Astrocyte of the spinal cord (primary cell): ENCODE data around the gene CIAO3.

Experiments
- DNase-seq: peaks from one replicate; pipeline ENCODE4 v3.0.0; 2011; ENCODE audit warnings: low read depth, low spot score
- H3K4me3 ChIP-seq: 2 replicates; pipeline ENCODE4 v1.5.1; 2011; ENCODE audit warnings: low read depth, mild to moderate bottlenecking, low read length, moderate library complexity
- in situ Hi-C: cut with HindIII; loops from 2 replicates; pipeline ENCODE4 v1.10.0; 2017; ENCODE audit warnings: low sequenced_read_pairs
- TF ChIP-seq, protein P1 (sequence below): IDR thresholded peaks from 2 replicates; pipeline ENCODE4 v1.5.1; 2012; ENCODE audit warnings: low read depth, mild to moderate bottlenecking, low read length, inconsistent platforms

CIAO3 gene

DNA sequence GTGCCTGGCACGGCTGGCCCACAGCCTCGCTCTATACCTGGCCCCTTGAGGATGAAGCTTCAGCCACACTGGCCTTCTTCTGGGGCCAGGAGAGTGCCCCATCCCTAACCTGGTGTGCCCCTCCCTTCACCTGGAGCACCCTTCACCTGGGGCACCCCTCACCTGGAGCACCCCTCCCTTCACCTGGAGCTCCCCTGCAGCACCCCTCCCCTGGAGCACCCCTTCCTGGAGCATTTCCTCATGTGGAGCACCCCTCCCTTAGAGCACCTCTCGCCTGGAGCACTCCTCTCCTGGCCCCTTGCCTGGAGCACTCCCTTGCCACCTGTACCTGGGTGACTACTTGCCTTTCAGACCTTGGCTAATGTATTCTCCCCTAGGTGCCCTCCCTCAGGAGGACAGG lies 32.8 kb downstream of the CIAO3 start:
- TF ChIP-seq, protein P1, sequence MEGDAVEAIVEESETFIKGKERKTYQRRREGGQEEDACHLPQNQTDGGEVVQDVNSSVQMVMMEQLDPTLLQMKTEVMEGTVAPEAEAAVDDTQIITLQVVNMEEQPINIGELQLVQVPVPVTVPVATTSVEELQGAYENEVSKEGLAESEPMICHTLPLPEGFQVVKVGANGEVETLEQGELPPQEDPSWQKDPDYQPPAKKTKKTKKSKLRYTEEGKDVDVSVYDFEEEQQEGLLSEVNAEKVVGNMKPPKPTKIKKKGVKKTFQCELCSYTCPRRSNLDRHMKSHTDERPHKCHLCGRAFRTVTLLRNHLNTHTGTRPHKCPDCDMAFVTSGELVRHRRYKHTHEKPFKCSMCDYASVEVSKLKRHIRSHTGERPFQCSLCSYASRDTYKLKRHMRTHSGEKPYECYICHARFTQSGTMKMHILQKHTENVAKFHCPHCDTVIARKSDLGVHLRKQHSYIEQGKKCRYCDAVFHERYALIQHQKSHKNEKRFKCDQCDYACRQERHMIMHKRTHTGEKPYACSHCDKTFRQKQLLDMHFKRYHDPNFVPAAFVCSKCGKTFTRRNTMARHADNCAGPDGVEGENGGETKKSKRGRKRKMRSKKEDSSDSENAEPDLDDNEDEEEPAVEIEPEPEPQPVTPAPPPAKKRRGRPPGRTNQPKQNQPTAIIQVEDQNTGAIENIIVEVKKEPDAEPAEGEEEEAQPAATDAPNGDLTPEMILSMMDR = no peak
- H3K4me3 ChIP-seq = no peak overlapping the region
- no peak for DNase-seq
- in situ Hi-C loops = no loop called here

DNA sequence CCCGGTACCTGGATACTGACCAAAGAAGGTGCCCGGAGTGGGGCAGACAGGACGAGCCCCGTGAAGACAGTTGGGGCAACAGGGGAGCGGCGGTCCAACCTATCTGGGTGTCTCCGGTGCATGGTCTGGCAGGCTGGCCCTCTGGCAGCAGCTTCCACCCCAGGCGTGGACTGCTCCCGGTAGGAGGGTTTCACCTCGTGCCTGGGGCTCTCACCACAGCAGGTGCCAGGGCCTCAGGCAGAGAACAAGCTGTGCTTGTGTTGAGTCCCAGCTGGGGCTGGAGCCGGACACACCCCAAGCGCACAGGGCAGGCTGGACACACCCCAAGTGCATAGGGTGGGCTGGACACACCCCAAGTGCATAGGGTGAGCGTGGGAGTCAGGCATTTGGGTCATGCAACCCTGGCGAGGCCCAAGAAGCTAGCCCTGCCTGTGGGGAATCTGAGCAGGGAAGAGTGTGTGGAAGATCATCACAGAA lies 33.7 kb downstream of the CIAO3 start:
- H3K4me3 ChIP-seq = no peak overlapping the region
- TF ChIP-seq, protein P1 = no peak
- in situ Hi-C loops = no loop called here

DNA sequence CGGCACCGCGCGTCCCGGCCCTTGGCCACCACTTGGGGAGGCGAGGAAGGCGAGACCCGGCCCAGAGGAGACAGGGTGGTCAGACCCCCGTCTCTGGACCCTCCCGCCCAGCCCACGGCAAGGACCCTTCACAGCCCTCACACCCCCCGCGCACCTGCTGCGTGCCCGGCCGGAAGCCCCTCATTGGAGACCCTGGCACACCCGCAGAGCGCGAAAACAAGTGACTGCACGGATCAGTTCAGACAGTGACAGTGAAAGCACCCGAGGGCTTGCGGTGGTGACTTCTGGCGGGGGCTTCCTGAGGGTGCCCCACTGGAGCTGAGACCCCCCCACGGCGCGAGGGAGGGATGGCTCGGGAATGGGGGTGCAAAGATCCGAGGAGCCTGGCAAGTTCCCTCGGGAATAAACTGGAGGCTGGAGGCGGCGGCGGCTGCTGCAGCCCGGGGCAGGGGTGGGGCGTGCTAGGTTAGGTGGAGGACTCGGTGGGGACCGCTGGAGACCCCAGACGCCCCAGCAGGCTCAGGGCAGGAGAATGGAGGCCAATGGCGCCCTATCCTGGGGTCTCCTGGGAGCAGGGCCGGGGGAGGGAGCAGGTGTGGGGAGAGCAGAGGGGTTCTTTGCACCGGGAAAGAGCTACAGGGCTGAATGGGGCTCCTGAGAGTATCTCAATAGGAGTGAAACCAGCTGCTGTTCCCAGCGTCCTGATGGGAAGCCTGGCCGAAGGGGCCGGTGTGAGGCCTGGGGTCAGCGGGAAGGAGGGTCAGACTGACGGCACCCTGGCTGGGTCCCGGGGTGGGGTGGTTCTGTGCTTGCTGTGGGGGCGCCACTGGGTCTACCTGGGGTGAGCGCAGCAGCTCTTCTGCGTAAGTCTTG lies 34.4 kb downstream of the CIAO3 start:
- TF ChIP-seq, protein P1 = no peak
- DNase-seq = no peak
- in situ Hi-C loops = no loop called here
- H3K4me3 ChIP-seq = no peak overlapping the region

More for the DNA sequence above, 33.7 kb downstream of the CIAO3 start:
- no peak for DNase-seq

DNA sequence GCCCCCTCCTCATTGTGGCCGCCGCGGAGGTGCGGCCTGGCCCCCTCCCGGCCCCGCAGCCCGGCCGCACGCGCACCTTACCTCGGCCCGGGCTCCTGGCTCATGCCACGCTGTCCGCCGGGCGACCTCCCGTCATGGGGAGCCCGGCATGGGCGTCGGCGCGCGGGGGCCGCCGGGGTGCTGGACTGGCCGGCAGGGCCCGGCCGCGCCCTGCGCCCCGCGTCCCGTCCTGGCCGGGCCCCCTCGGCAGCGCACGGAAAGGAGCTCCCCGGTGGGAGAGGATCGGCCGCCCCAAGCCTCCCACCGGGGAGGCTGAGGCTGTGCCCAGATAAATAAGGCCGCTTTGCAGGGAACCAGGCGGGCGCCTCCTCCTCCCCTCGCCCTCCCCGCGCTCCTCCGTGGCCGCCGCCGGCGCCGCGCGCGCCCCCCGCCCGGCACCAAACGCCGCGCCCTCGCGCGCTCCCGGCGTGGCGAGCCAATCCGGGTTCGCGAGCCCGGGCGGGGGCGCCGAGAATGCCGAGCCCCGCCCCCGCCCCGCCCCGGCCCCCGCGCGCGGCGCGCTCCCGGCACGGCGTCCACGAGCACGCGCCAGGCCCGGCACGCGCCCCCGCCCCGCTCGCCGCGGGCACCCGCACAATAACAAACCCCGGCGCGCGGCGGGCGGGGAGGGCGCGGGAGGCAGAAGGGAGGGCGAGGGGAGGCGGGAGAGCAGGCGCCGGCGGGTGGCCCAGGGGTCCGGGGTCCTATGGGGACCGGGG lies 35.2 kb downstream of the CIAO3 start, which contains the start of gene FBXL16:
FBXL16 (minus strand) TSS at position 371 of the 758 bp plus-strand sequence. CDS start 8,396 bp downstream, outside the sequence.
- DNase-seq = no peak
- H3K4me3 ChIP-seq = no peak within 1 kb of the TSS
- in situ Hi-C loops = no loop called here
- TF ChIP-seq, protein P1 = no peak

DNA sequence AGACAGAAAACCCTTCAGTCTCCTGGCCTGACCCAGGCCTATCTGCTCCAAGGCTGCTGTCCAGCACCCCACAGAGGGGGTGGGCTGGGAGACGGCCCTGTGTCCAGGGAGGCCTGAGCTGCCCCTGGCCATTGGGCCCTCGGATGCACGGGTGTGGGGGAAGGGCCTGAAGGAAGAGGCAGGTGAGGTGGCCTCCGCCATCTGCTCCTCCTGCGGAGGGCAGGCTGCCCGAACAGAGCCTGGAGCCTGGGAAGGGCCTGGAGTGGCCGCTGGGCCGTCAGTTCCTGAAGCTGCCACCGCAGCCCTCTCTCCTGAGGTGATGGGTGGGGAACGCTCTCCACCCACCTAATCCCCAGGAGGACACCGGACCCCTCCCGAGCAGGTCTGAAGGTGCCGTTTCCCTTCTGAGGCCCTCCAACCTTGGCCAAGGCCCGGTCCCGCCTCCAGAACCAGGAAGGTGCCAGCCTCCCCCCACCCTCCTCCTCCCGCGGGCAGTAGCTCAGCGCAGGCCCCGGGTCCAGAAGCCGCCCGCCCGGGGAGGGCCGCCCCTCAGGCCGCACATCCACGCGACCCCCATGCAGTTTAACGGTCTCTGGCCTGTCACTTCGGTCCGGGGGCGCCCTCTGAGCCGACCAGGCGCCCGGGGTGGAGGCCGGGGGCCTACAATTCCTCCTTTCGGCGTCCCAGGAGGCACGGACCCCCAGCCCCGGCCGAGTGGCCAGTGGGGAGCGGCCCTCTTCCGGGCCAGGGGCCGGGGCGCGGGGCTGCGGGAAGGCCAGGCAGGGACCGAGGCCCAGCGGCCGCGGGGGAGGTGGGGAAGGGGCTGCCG lies 36.0 kb downstream of the CIAO3 start:
- TF ChIP-seq, protein P1 = no peak
- H3K4me3 ChIP-seq = no peak overlapping the region
- no peak for DNase-seq
- in situ Hi-C loops = no loop called here

DNA sequence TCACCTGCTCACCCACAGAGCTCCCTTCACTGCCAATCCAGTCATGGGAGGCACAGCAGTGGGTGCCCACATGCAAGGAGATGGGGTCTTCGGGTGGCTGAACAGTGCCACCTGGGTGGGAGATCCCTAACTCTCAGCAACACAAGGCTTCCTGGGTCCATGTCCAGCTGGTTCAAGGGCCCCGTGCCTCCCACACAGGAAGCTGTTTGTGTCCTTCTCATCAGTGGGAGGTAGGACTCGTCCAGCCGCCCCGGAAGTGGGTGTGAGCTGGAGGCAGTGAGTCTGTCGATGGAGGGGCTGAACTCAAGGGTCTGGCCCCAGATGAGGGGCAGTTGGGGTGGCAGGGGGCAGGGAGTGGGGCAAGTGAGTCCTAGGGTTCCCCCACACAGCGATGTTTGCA lies 36.8 kb downstream of the CIAO3 start:
- no peak for DNase-seq
- no peak overlapping the region for H3K4me3 ChIP-seq
- in situ Hi-C loops = no loop called here
- TF ChIP-seq, protein P1 = no peak
